ENCODE data around the gene TSPAN15.

DNA sequence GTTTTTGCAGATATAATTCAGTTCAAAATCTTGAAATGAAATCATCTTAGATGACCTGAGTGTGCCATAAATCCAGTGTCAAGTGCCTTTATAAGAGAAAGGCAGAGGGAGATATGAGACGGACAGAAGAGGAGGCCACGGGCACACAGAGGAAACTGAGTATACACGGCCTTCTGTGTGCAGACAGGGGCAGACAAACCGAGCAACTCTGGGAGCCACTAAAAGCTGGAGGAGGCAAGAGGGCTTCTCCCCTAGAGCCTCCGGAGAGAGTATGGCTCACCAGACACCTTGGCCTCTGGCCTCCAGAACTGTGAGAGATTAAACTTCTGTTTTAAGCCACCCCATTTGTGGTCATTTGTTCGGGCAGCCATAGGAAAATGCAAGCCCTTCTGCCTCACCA is 12.6 kb downstream of the TSPAN15 start:
- TF ChIP-seq EZH2phosphoT487 (IDR thresholded peaks at IDR 0.05; ENCODE audit: insufficient read depth, low read depth) = no peak
- TF ChIP-seq EZH2 (IDR thresholded peaks at IDR 0.05; ENCODE audit: insufficient read depth, poor library complexity, severe bottlenecking) = no peak

All from GM23248 (cell line).